Non-pigmented ciliary epithelial cell (primary cell): Measurements from ENCODE around the gene SESN2.
A peak's percentile ranks its signal among the peaks of the same experiment; 100 is the strongest.

Experiments used
- DNase-seq: peaks from one replicate; pipeline ENCODE4 v3.0.0-alpha.2; 2010; ENCODE audit warnings: low read depth

SESN2 gene

DNA sequence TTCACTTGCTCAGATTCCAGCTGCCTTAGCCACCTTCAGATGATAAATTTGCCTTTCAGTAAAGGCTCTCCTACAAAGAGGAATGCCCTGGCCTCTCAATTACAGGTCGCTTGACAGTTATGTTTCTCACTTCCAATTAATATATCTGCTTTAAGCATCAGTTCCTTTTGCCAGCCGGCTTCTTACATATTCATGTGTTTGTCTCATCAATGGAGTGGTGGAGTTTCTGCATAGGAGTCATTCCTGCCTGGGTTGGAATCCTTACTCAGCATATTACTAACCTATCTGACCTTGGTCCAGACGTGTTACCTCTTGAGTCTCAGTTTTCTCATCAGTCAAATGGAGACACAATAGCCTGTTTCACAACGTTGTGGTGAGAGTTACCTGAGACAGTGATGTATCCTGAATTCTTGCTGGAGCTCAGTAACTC, 9.4 kb upstream of the SESN2 start:
- no peak for DNase-seq

DNA sequence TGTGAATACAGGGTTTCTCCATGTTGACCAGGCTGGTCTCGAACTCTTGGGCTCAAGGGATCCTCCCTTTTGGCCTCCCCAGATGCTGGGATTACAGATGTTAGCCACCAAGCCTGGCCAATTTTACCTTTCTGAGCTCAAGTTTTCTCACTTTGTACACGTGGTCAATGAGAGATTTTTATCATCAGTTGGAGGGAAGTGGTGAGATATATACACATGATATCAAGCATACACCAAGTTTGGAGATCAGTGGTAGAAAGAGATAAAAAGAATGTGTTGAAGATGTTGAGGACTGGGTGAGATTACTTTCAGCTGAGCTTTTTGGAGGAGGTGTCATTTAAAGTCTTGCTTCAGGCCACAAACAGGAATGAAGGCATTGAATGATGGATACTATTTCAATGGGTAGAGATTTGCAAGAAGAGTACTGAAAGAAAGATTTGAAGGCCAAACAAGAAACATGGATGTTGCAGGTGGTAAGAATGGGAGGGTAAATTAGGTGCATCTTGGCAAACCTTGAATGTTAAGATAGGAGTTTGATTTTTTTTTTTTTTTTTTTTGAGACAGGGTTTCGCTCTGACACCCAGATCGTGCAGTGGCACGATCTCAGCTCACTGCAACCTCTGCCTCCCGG, 3.0 kb upstream of the SESN2 start:
- no peak for DNase-seq

DNA sequence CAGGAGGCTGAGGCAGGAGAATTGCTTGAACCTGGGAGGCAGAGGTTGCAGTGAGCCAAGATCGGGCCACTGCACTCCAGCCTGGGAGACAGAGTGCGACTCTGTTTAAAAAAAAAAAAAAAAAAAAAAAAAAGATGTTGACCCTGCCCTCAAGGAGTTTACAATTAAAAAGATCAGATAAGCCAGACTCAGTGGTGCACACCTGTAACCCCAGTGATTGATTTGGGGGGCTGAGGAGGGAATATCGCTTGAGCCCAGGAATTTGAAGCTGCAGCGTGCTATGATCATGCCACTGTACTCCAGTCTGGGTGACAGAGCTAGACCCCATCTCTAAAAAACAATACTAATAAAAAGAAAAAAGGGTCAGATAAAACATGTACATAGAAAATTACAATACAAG, 1.6 kb upstream of the SESN2 start:
- no peak for DNase-seq

DNA sequence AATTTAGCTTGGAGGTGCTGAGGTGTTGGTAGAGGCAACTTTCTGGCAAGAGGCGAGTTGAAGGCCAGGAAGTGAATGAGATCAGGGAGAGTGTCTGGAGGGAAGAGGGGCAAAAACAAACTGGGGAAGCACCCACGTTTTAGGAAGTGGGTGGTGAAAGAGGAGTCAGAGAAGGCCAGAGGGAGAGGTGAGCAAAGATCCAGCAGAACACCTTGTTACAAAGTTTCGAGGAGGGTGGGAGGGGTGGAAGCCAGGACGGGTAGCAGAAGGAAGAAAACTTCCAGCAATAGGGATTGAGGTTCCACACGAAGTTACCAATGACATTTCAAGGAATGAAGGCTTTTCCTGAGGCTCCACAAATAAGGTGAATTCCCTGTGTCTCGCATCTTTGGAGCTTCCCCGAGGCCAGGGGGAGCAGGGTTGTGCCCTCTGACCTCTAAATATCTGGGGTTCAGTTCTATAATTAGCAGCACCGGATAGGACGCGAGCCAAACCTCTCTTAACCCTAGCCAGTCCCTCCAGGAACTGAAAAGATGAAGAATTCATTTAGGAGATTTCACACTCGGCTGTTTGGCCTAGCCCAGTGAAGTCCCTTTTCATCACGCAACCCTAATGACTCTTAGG, 578 bp upstream of the SESN2 start:
- no peak for DNase-seq

DNA sequence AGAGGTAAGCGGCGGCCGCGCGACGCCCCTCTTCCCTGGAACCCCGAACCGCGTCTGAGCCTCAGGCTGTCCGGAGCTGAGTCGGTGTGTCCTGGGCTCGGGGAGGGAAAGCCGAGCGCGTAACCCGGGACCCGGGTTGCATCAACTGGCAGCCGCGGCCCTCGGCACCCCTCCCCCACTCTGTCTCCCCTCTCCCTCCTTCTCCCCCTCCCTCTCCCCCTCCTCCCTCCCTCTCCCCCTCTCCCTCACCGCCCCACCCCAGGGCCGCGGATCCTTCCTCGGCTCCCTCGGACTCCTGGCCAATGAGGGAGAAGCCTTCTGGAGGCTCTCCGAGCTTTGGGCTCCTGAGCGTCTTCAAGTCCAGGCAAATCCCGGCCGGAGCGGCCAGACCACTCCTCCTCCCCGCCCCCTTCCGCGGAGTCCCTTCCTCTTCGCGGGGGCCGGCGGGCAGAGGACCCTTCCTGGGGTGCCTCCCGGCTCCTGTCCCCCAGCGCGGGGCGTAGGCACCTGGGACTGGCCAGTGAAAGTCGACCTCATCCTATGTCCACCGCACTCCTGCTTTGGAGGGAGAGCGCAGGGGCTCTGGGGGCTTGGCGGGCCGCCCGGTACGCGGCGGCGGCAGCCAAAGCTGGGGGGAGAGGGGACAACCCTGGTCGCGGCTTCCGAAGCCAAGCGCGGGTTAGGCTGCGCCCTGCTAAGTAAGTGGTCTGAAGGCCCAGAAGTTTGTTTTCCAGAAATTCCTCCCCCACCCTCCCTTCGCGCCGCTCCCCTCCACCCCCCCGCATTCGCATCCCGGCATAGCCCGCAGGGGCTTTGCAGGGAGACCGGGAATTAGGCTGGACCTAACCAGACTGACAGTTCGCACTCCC, 850 bp downstream of the SESN2 start:
- peak; percentile 60 for DNase-seq

DNA sequence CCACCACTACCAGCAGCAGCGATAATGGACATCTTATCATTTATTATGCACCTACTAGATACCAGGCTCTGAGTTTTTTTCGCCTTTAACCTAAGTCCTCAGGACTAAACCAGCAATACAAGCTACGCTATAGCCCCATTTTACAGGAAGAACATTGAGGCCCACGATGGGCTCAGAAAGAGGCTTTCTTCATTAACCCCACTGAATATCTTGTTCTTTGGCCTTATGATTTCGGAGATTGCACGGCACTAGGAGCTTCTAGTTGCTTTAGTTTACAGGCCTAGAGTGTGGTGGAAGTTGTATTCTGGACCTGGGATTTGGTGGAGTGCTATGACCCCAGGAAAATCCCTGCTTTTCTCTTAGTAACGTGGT, 1.5 kb downstream of the SESN2 start:
- DNase-seq: no peak

DNA sequence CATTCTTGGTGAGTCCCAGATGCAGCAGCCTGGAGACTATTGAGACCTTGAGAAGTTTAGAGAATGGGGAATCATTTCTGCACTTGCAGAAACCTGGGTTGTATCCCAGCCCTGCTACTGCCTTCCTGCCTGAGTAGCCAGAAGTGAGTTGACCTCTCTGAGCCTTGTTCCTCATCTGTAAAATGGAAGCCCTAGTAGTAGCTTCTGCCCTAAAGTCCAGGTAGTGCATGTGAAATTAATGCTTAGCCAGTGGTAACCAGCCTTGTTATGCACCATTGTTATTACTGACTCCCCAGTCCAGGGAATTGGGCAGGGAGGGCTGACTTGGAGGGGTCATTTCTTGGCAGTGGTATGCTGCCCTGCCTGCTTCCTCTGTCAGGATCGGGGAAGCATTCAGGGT, 5.6 kb downstream of the SESN2 start:
- DNase-seq: no peak

DNA sequence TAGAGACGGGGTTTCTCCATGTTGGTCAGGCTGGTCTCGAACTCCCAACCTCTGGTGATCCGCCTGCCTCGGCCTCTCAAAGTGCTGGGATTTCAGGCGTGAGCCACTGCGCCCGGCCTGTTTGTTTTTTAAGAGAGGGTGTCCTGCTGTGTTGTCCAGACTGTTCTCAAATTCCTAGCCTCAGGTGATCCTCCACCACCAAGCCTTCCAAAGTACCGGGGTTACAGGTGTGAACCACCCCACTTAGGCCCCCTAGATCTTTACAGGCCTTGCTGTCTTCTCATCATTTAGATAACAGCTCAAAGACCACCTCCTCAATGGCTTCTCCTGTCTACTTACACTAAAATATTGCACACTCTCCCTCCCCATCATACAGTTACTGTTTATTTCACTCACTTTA, 6.3 kb downstream of the SESN2 start:
- no peak for DNase-seq

DNA sequence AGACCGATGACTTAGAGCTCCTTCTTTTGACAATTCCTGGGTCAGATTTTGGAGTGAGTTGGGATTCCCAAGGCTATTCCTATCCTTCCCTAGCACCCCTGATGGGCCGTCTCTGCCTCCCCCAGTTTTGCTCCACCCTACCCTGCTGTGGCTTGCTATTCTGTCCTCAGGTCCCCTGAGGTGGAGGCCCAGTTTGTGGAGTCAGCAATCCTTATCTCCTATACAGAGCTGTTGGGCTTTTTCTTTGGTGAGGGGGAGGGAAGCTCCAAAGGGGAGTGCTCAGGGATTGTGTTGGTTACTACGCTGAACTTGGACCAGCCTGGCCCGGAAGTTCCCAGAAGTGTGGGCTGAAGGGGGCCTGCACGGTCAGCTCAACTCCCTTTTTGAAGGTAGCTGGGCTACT, 7.6 kb downstream of the SESN2 start:
- no peak for DNase-seq

DNA sequence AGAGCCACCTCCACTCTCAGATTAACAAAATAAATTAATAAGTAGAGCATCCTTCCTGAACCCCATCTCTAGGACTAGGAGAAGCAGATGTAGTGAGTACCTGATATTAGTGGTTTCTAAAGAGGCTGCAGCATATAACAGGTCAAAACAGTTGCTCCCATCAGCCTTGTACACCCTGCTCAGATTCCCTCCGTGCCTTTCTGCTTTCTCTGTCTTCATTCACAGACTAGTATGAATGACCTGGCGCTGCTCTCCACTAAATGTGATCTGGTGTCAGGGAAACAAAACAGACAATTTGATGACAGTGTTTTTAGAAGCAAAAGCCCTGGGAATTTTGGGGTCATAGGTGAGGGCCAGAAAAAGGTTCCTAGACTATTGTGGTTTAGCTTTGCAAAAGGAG, 8.3 kb downstream of the SESN2 start:
- DNase-seq: no peak

DNA sequence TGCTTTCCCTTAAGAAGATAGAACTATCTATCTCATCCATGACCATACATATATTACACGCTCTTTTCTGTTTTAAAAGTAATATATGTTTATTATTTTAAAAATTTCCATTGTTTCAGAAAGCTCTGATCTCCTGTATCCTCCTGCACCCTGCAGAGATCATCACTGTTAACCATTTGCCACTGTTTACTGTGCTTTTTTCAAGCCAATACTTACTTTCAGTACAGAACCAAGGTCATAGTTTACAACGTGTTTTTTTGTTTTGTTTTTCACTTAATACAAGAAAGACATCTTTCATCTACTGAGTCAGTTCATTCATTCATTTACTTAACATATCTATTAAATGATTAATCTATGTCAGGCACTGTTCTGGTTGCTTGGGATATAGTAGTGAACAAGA, 10.2 kb downstream of the SESN2 start:
- DNase-seq: no peak

DNA sequence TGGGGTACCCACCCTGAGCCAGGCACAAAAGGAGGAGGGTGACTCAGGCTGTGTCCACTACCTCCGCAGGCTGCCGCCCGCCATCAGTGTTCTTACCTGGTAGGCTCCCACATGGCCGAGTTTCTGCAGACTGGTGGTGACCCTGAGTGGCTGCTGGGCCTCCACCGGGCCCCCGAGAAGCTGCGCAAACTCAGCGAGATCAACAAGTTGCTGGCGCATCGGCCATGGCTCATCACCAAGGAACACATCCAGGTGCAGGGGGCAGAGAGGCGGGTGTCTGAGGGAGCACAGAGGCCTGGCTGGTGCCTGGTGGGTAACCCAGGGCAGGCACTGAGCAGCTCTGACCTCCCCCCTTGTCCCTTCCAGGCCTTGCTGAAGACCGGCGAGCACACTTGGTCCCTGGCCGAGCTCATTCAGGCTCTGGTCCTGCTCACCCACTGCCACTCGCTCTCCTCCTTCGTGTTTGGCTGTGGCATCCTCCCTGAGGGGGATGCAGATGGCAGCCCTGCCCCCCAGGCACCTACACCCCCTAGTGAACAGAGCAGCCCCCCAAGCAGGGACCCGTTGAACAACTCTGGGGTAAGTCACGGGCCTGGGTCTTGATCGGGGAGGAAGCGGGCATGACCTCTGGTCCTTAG, 13.0 kb downstream of the SESN2 start:
- DNase-seq: no peak

DNA sequence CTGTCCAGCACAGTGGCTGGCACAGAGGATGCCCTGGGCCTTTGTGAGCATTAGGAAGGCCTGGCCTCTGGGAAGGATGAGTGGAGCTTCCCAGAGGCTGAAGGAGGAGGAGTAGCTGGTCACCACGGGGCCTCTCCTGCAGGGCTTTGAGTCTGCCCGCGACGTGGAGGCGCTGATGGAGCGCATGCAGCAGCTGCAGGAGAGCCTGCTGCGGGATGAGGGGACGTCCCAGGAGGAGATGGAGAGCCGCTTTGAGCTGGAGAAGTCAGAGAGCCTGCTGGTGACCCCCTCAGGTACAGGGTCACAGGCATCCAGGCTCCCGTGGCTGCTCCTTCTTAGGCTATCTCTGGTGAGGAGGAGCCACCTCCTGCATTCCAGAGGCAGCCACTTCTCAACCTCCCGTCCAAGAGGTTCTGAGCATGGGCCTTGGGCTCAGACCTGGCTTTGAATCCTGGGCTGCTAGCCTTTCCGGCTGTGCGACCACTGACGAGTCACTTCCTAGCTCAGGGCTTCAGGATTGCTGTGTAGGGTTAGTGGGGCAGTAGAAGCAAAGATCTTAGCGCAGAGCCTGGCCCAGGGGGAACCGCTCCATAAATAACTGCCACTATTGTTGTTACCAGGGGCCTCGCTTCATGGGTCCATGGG, 14.0 kb downstream of the SESN2 start:
- DNase-seq: no peak

DNA sequence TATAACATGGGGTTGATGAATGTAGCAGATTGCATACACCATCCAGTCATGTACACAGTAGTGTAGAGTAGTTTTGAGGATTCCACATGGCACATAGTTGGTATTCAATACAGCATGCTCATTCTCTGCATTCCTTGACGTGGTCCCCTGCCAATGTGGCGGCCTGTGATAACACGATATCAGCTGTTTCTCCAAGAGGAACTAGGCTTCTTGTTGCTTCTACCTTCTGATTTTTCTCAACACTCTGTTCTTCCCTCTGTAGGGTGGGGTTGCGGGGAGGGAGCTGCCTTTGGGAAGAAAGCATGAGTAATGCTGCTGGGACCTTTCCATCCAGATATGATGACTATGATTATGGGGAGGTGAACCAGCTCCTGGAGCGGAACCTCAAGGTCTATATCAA, 19.4 kb downstream of the SESN2 start:
- no peak for DNase-seq

DNA sequence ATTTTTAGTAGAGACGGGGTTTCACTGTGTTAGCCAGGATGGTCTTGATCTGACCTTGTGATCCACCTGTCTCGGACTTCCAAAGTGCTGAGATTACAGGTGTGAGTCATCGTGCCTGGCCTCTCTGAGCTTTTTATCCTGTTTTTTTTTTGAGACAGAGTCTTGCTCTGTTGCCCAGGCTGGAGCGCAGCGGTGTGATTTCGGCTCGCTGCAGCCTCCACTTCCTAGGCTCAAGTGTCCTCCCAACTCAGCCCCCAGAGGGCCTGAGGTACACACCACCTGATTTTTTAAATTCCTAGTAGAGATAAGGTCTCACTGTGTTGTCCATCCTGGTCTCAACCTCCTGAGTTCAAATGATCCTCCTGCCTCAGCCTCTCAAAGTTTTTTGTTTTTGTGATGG, 20.4 kb downstream of the SESN2 start:
- DNase-seq: no peak

DNA sequence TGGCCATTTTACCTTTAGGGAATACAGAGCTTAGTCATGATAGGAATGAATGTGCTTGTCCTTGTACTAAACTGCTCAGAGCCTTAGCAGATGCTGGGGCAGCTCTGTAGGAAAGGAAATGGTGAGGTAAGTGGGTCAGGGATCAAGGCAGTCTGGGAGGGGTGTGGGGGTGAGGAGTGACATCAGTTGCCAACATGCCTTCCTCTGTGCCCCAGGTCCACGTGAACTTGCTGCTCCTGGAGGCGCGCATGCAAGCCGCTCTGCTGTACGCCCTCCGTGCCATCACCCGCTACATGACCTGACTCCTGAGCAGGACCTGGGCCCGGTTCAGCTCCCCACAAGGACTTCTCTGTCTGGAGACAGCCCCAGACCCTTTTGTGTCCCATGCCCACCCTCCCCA, 21.2 kb downstream of the SESN2 start:
- no peak for DNase-seq

DNA sequence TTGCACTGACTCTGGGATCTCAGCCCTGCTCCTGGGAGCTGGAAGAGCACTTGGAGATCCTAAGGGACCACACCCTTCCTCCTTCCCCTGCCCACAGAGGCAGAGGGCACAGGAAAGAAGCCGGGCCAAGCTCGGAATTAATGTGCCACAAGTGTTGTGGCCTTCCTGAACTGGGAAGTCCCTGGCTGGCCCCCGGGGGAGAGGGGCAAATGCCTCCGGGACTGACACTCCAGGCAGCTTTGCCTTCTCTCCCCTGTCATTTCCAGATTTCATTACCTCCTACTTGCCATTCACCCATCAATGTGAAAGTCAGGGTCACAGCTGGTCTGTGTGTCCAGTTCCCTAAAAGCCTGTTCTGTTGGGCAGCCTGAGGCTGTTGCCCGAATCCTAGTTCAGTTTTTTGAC, 21.7 kb downstream of the SESN2 start:
- no peak for DNase-seq

DNA sequence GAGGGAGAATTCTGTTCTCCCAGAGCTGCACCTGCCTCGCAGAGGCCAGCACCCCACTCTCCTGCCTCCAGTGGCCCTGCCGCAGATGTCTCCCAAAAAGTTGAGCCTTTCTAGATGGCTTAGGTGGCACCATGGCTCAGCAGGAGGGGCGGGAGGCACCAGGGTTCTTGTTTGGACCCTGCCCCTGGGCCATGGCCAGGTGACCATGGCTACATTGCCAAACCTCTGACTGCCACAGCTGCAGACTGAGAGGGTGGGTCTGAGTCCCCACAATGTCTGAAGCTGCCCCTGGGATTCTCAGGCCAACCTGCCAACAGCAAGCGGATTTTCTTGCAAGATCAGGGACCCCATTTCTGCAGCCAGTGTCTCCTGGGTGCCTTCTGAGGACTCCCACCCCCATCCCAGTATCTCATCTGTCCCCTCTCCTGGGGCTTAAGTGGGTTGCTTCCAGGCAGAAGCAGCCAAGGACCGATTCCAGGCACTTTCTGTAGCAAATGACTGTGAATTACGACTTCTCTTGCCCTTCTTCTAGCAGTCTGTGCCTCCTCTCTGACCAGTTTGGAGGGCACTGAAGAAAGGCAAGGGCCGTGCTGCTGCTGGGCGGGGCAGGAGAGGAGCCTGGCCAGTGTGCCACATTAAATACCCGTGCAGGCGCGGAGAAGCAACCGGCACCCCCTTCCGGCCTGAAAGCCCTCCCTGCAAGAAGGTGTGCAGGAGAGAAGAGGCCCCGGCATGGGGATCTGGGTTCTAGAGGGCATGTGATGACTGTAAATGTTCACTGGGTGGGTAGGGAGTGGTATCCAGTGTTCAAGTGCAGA, 22.5 kb downstream of the SESN2 start:
- no peak for DNase-seq

DNA sequence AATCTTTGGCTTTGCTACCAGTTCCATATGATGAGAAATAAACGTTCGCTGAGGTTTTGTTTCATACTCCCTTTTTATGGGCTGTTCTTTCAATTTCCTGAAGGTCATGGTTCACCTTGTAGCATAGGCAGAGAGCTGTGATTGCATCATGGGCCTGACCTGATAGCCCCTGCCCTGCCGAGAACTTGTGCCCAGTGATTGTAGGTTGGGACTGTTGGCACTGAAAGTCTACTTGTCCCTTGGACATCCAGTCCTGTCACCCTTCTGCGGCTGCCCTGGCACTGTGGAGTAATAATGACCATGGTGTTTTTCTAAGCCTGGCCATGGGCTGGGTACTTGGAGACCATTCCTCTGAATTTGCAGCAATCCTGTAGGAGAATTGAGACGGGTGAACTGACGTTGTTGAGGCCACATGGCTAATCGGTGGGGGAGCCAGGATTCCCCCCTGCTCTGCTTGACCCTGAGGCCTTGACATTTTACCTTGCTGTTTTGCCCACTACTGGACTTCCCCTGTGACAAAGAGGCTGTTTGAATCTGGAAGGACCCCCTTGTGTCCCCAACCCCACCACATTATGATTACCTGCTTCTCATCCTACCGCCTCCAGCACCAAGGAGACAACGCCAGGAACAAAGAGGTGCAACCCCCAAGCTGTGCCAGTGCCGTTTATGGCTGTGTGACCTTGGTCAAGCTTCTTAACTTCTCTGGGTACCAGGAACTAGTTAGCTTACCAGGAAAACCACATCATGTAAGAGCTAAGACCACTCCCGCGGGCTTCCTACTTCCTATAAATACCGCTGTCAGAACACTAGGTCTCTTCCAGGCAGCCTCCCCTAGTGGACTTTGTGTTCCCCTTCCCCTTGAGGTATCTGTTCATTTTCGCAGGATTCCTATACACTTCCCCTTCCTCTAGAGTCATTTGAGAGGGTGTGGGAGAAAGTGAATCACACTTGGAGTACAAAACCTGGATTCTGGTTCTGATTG, 23.4 kb downstream of the SESN2 start:
- DNase-seq: no peak

DNA sequence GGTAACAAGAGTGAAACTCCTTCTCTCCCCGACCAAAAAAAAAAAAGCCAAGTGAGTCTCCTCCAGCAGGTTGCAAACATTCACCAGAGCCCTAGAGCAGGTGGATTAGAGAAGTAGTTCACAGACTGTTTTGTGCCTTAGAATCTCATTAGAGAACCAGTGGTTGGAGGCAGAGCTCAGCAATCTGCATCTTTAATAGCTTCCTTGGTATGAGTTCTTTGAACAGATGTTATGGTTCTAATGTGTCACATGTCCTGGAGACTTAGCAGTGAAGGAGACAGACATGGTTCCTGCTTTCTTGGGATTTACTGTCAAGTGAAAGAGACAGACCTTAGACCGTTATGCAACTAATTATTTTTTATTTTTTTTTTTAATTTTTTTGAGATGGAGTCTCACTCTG, 26.8 kb downstream of the SESN2 start:
- no peak for DNase-seq
